Measurements from ENCODE around the gene GBP5.
"Not testable (repeated sequence)": the region's sequence is repeated elsewhere in the genome, so short reads cannot be mapped to it uniquely, and the experiment has no call there.

GBP5 gene

DNA sequence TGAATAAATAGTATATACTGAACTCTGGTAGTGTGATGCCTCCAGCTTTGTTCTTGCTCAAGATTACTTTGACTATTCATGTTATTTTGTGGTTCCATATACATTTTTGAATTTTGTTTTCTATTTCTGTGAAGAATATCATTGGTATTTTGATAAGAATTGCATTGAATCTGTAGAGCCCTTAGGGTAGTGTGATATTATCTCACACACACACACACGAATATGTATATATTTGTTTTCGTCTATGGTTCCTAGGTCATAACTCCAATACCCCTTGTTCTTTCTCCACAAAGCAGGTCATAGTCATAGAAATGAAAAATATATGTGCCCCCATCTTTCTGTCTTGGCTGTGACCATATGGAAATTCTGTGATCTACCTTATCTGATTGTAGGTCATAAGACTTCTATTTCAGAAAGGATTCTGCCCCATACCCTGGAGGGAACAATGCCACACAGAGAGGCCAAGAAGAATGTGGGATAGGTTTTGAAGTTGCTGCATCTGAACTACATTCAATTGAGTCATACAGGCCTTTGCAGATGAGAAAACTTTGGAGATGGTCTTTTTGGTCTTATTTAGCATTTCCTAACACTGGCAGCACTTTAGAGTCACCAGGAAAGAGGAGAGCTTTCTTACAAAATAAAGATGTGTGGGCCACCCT, 32.0 kb upstream of the GBP5 start:
- H3K9me3 ChIP-seq (ENCODE audit: low read depth, low read length): peaks cover 8% of the 10 kb centered on the region; the same call in 1 of the 2 replicates

DNA sequence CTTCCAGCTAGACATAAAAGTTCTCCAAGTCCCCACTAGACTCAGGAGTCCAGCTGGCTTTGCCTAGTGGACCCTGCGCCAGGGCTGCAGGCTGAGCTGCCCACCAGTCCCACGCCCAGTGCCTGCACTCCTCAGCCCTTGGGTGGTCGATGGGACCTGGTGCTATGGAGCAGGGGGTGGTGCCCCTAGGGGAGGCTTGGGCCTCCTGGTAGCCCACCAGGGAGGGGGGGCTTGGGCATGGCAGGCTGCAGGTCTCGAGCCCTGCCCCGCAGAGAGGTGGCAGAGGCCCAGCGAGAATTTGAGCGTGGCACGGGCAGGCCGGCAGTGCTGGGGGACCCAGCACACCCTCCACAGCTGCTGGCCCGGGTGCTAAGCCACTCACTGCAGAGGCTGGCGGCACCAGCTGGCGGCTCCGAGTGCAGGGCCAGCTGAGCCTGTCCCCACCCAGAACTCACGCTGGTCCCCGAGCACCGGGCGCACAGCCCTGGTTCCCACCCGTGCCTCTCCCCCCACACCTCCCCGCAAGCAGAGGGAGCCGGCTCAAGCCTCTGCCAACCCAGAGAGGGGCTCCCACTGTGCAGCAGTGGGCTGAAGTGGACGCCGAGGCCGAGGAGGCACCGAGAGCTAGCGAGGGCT, 30.2 kb upstream of the GBP5 start:
- Histone ChIP-seq H3K4me3 (no peak overlapping the region), H3K9me3 (ENCODE audit: low read depth, low read length) (no peaks in the 10 kb centered on the region), H3K36me3 (ENCODE audit: insufficient read depth, low read length) (no peaks in the 10 kb centered on the region), H3K27ac (no peak overlapping the region), H3K9ac (ENCODE audit: insufficient read length) (no peak overlapping the region)
- DNase-seq (ENCODE audit: low read depth, low spot score): no peak
- TF ChIP-seq EZH2 (IDR thresholded peaks at IDR 0.05) (no peak), FOXP2 (optimal IDR thresholded peaks at IDR 0.05; ENCODE audit: control extremely low read depth, extremely low read length, insufficient read depth) (no peak), POLR2AphosphoS5 (IDR thresholded peaks at IDR 0.05; ENCODE audit: borderline replicate concordance, low read depth, low read length) (no peak)

More for the DNA sequence above, 32.0 kb upstream of the GBP5 start:
- Histone ChIP-seq H3K4me3 (no peak overlapping the region), H3K27ac (no peak overlapping the region), H3K36me3 (ENCODE audit: insufficient read depth, low read length) (no peaks in the 10 kb centered on the region), H3K9ac (ENCODE audit: insufficient read length) (no peak overlapping the region)
- no peak for TF ChIP-seq FOXP2 (optimal IDR thresholded peaks at IDR 0.05; ENCODE audit: control extremely low read depth, extremely low read length, insufficient read depth)
- TF ChIP-seq EZH2 (IDR thresholded peaks at IDR 0.05): no peak
- TF ChIP-seq POLR2AphosphoS5 (IDR thresholded peaks at IDR 0.05; ENCODE audit: borderline replicate concordance, low read depth, low read length): no peak
- DNase-seq (ENCODE audit: low read depth, low spot score): no peak

DNA sequence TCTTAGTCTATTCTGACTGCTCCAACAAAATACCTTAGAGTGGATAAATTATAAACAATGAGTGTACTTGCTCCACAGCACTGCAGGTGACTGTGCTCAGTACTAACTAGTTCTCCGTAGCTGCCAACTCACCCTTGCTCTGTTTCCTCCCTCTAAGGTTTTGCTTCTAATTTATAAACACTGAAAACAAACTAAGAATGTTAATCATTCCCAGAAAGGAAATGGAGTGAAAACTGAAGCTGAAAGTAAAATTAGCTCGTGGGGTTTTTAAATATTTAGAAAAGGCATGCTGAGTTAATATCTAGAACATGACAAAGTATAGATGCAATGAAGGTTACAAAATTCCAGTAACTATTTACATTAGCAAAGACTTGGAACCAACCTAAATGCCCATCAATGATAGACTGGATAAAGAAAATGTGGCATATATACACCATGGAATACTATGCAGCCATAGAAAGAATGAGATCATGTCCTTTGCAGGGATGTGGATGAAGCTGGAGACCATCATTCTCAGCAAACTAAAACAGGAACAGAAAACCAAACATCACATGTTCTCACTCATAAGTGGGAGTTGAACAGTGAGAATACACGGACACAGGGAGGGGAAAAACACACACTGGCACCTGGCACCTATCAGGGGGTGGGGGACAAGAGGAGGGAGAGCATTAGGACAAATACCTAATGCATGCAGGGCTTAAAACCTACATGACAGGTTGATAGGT, 27.2 kb upstream of the GBP5 start:
- not testable (repeated sequence) for H3K9me3 ChIP-seq (ENCODE audit: low read depth, low read length); H3K36me3 ChIP-seq (ENCODE audit: insufficient read depth, low read length); H3K4me3 ChIP-seq; H3K9ac ChIP-seq (ENCODE audit: insufficient read length); DNase-seq (ENCODE audit: low read depth, low spot score); H3K27ac ChIP-seq

DNA sequence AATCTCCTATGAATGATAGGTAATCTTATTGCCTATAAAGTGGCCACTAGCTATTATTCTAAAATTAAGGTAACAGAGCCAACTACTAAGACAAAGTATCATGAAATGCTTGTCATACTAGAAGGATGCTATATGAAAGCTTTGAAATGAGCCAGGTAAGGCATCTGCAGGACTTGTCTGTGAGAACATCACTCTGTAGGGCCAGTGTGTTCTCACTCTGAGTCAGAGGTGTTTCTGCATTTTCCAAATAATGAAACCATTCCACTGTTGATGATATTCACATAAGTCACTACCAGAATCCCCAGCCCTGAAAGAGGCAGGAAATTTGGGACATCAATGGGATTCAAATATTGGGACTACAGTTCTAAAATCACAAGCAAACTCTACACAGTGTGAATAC, 25.8 kb upstream of the GBP5 start:
- Histone ChIP-seq H3K9ac (ENCODE audit: insufficient read length) (no peak overlapping the region), H3K9me3 (ENCODE audit: low read depth, low read length) (no peaks in the 10 kb centered on the region), H3K4me3 (no peak overlapping the region), H3K36me3 (ENCODE audit: insufficient read depth, low read length) (no peaks in the 10 kb centered on the region), H3K27ac (no peak overlapping the region)
- no peak for TF ChIP-seq FOXP2 (optimal IDR thresholded peaks at IDR 0.05; ENCODE audit: control extremely low read depth, extremely low read length, insufficient read depth)
- no peak for TF ChIP-seq POLR2AphosphoS5 (IDR thresholded peaks at IDR 0.05; ENCODE audit: borderline replicate concordance, low read depth, low read length)
- no peak for TF ChIP-seq EZH2 (IDR thresholded peaks at IDR 0.05)
- no peak for DNase-seq (ENCODE audit: low read depth, low spot score)

DNA sequence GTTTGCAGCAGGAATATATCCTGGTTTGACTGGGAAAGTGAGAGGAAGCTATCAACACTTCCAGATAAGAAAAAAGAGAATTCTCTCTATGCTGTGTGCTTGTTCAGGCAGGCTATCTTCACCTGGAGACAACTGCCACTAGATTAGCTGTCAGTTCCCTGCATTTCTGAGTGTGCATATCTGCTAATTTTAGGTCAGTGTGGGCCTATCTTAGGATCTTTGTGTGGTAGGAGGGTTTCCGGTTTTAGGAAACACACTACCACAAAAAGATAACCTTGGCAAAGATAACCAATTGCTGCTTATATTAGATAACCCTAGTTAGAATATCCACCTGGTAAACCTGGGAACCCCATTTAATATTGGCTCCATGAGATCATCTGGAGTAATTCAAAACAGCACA, 22.5 kb upstream of the GBP5 start:
- H3K9ac ChIP-seq (ENCODE audit: insufficient read length): no peak overlapping the region
- no peak for DNase-seq (ENCODE audit: low read depth, low spot score)
- no peak overlapping the region for H3K27ac ChIP-seq
- no peaks in the 10 kb centered on the region for H3K36me3 ChIP-seq (ENCODE audit: insufficient read depth, low read length)
- H3K9me3 ChIP-seq (ENCODE audit: low read depth, low read length): no peaks in the 10 kb centered on the region
- TF ChIP-seq FOXP2 (optimal IDR thresholded peaks at IDR 0.05; ENCODE audit: control extremely low read depth, extremely low read length, insufficient read depth) (no peak), POLR2AphosphoS5 (IDR thresholded peaks at IDR 0.05; ENCODE audit: borderline replicate concordance, low read depth, low read length) (no peak), EZH2 (IDR thresholded peaks at IDR 0.05) (no peak)
- no peak overlapping the region for H3K4me3 ChIP-seq

DNA sequence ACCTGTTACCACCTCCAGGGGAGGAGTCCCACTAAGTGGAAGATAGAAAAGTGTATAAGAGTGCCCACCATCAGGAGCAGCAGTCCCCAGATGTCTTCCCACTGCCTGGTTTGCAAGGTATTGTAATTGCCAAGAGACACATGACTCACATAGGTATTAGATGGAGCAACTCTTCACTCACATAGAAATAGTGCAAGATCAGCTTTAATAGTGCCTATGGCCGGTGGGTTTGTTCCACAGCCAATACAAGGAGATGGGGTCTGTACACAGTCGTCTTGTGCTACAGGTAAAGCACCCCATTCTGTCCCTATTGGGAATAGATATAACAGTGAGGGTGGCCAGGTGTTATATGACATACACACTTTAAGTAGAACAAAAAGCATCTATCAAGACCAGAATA, 18.6 kb upstream of the GBP5 start:
- no peak overlapping the region for H3K9ac ChIP-seq (ENCODE audit: insufficient read length)
- no peak overlapping the region for H3K27ac ChIP-seq
- H3K36me3 ChIP-seq (ENCODE audit: insufficient read depth, low read length): no peaks in the 10 kb centered on the region
- DNase-seq (ENCODE audit: low read depth, low spot score): no peak
- TF ChIP-seq FOXP2 (optimal IDR thresholded peaks at IDR 0.05; ENCODE audit: control extremely low read depth, extremely low read length, insufficient read depth) (no peak), EZH2 (IDR thresholded peaks at IDR 0.05) (no peak), POLR2AphosphoS5 (IDR thresholded peaks at IDR 0.05; ENCODE audit: borderline replicate concordance, low read depth, low read length) (no peak)
- H3K9me3 ChIP-seq (ENCODE audit: low read depth, low read length): no peaks in the 10 kb centered on the region
- no peak overlapping the region for H3K4me3 ChIP-seq

DNA sequence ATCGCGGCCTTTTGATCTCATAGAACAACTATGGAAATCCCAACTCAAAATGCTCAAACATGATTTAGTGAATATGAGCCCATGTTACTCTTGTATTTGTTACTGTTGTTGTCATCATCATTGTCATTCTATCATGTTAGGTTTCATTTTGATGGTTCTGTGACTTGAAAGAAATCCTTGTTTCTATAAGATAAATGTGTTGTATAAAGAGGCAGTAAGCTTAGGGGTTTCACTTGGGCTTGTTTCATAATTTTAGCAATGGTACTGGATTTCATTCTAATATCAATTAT, 15.3 kb upstream of the GBP5 start:
- H3K9me3 ChIP-seq (ENCODE audit: low read depth, low read length): no peaks in the 10 kb centered on the region
- DNase-seq (ENCODE audit: low read depth, low spot score): no peak
- H3K27ac ChIP-seq: no peak overlapping the region
- TF ChIP-seq POLR2AphosphoS5 (IDR thresholded peaks at IDR 0.05; ENCODE audit: borderline replicate concordance, low read depth, low read length) (no peak), EZH2 (IDR thresholded peaks at IDR 0.05) (no peak), FOXP2 (optimal IDR thresholded peaks at IDR 0.05; ENCODE audit: control extremely low read depth, extremely low read length, insufficient read depth) (no peak)
- H3K4me3 ChIP-seq: no peak overlapping the region
- no peaks in the 10 kb centered on the region for H3K36me3 ChIP-seq (ENCODE audit: insufficient read depth, low read length)
- no peak overlapping the region for H3K9ac ChIP-seq (ENCODE audit: insufficient read length)

DNA sequence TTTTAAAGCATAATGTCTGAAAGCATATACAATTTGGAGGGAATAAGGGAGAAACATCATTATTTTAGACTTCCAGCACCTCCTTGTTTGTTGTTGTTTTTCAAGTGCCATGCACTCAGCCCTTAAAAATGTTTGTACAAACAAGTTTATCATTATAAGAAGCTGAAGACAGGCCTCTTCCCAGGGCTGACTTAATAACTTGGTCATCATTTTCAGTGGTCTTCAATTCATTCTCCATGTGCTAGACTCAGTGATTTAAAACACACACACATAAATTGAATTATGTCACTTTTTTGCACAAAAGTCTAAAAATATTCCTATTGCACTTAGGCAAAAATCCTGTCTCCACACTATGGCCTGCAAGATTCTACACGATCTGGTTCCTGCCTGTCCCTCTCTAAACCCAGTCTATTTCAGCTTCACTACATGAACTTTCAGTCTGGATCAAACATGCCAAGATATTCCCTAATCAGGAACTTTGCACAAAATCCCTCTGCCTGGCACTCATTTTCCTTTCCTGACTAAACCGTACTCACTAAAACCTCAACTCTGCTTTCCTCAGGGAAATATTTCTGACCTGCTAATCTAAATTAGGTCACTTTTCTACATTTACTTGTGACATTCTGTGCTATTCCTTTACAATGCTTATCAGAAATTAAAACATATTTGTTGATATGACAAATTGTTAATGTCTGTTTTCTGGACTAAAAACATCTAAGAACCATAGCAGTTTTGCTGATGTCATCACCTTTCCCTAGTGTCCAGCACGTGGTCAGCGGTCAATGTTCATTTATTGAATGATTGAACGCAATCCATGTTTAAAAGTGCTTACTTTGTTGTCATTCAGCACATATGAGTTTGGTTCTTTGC, 14.8 kb upstream of the GBP5 start:
- no peak for DNase-seq (ENCODE audit: low read depth, low spot score)
- no peak overlapping the region for H3K9ac ChIP-seq (ENCODE audit: insufficient read length)
- no peak for TF ChIP-seq EZH2 (IDR thresholded peaks at IDR 0.05)
- no peak for TF ChIP-seq POLR2AphosphoS5 (IDR thresholded peaks at IDR 0.05; ENCODE audit: borderline replicate concordance, low read depth, low read length)
- TF ChIP-seq FOXP2 (optimal IDR thresholded peaks at IDR 0.05; ENCODE audit: control extremely low read depth, extremely low read length, insufficient read depth): no peak
- H3K4me3 ChIP-seq: no peak overlapping the region
- no peak overlapping the region for H3K27ac ChIP-seq
- no peaks in the 10 kb centered on the region for H3K9me3 ChIP-seq (ENCODE audit: low read depth, low read length)
- H3K36me3 ChIP-seq (ENCODE audit: insufficient read depth, low read length): no peaks in the 10 kb centered on the region
